K562 (cell line): ENCODE results near the gene MSI1. TPM values are rescaled to one million over a fixed set of nuclear protein-coding genes. Genes with fewer than 3 reads are reported as not detected.

Experiments used
- ARID3A ChIP-seq: IDR thresholded peaks from 2 replicates; pipeline ENCODE4 v1.6.1; 2012; ENCODE audit warnings: low read depth, low read length, improper control_type of control experiment, borderline replicate concordance
- FOXP1 ChIP-seq: sonication (generic); formaldehyde crosslinking; IDR thresholded peaks from 2 replicates; pipeline ENCODE4 v1.8.0; 2022; ENCODE audit warnings: mild to moderate bottlenecking, missing genetic modification reagents
- GTF3C2 ChIP-seq: IDR thresholded peaks from 3 replicates; pipeline ENCODE4 v1.6.1; 2011; ENCODE audit warnings: borderline replicate concordance, mild to moderate bottlenecking, moderate library complexity; ENCODE audit not compliant: insufficient read length; ENCODE audit errors: extremely low read depth
- JUND ChIP-seq, 2 experiments: IDR thresholded peaks; 2 replicates in 1 of 2; 3 replicates in 1 of 2; pipeline ENCODE4 v1.6.1; 2011; ENCODE audit warnings: borderline replicate concordance in 2 of 2, low read depth in 2 of 2, low read length in 2 of 2, improper control_type of control experiment in 1 of 2, missing biosample characterization in 1 of 2, missing genetic modification characterization in 1 of 2, missing genetic modification reagents in 1 of 2
- KDM2B ChIP-seq: fragments of 250-450 bp; sonication (Bioruptor Pico); IDR thresholded peaks from 2 replicates; pipeline ENCODE4 v1.8.0; 2021; ENCODE audit warnings: mild to moderate bottlenecking, moderate library complexity
- NR2C1 ChIP-seq, 2 experiments: fragments of 450-650 bp; IDR thresholded peaks; 2 replicates each; pipeline ENCODE4 v1.6.1; 2017; ENCODE audit warnings: mild to moderate bottlenecking in 2 of 2, antibody characterized with exemption in 1 of 2, inconsistent platforms in 1 of 2, missing compliant biosample characterization in 1 of 2, missing genetic modification characterization in 1 of 2
- RBM17 ChIP-seq: fragments of 200-400 bp; formaldehyde crosslinking; IDR thresholded peaks from 2 replicates; pipeline ENCODE4 v1.6.1; 2017; ENCODE audit warnings: low read depth, mild to moderate bottlenecking, low read length, borderline replicate concordance
- RFX7 ChIP-seq: fragments of 250-450 bp; sonication (Bioruptor Pico); IDR thresholded peaks from 2 replicates; pipeline ENCODE4 v1.5.1; 2021; ENCODE audit warnings: mild to moderate bottlenecking
- TBL1XR1 ChIP-seq, 2 experiments: IDR thresholded peaks; 2 replicates each; pipeline ENCODE4 v1.6.1; 2012; ENCODE audit warnings: improper control_type of control experiment in 2 of 2, low read length in 2 of 2, mild to moderate bottlenecking in 1 of 2
- THAP7 ChIP-seq: fragments of 250-450 bp; sonication (Bioruptor Pico); IDR thresholded peaks from 2 replicates; pipeline ENCODE4 v1.5.0; 2021
- polyA plus RNA-seq, 8 experiments: library from polyadenylated mRNA; depleted of rRNA in 4 of 8; stranded (reverse) in 5 of 8; unstranded in 3 of 8; fragments of >200 nt; fragmentation: Nextera tagmentation in 2 of 8; fragmentation: Illumina TruSeq in 1 of 8; extraction: Ambion mirVana in 2 of 8; extraction: Trizol in 1 of 8; gene quantifications; 2 replicates each; pipeline versions ENCODE4 v1.2.1 to v1.2.3, GENCODE V29; 2011 to 2014; ENCODE audit warnings: inconsistent platforms in 1 of 8, missing spikeins in 1 of 8
- total RNA-seq, 7 experiments: library from RNA; depleted of rRNA in 6 of 7; stranded (reverse); fragments of >200 nt in 6 of 7; fragmentation: Illumina TruSeq in 2 of 7; extraction: Trizol in 2 of 7; gene quantifications; 2 replicates each; pipeline versions ENCODE4 v1.2.1 to v1.2.3, GENCODE V29; 2011 to 2021; ENCODE audit warnings: low replicate concordance in 1 of 7
- TF ChIP-seq, protein P1 (sequence below): fragments of 250-450 bp; sonication (Bioruptor Pico); IDR thresholded peaks from 2 replicates; pipeline ENCODE4 v1.5.0; 2020; ENCODE audit warnings: mild to moderate bottlenecking, borderline replicate concordance
- TF ChIP-seq, protein P2 (sequence below), 2 experiments: fragments of 450-650 bp; IDR thresholded peaks; 2 replicates each; pipeline ENCODE4 v1.6.1; 2018; ENCODE audit warnings: mild to moderate bottlenecking in 2 of 2, low read depth in 1 of 2; ENCODE audit not compliant: partially characterized antibody in 2 of 2

MSI1 gene
- total and polyA plus RNA-seq, 9 of the 15 experiments (the other 6 are each of a cell fraction or from before 2014, with no cell fraction given), result 0.16 TPM; not detected in 8

GRCh38 chr12:120292661-120293531 is 76.1 kb downstream of the MSI1 start, which contains the start of gene RNU4-1 (continued):
- TF ChIP-seq, protein P1, sequence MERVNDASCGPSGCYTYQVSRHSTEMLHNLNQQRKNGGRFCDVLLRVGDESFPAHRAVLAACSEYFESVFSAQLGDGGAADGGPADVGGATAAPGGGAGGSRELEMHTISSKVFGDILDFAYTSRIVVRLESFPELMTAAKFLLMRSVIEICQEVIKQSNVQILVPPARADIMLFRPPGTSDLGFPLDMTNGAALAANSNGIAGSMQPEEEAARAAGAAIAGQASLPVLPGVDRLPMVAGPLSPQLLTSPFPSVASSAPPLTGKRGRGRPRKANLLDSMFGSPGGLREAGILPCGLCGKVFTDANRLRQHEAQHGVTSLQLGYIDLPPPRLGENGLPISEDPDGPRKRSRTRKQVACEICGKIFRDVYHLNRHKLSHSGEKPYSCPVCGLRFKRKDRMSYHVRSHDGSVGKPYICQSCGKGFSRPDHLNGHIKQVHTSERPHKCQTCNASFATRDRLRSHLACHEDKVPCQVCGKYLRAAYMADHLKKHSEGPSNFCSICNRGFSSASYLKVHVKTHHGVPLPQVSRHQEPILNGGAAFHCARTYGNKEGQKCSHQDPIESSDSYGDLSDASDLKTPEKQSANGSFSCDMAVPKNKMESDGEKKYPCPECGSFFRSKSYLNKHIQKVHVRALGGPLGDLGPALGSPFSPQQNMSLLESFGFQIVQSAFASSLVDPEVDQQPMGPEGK (CRISPR knock-in tag), result no peak
- TF ChIP-seq THAP7 (CRISPR knock-in tag), result peak; percentile 9; the same call in 1 of the 2 replicates
- no peak for TF ChIP-seq RBM17
- TF ChIP-seq KDM2B (CRISPR knock-in tag), result no peak
- TF ChIP-seq GTF3C2, result no peak
- peak; percentile 69 for TF ChIP-seq JUND (IDR thresholded peaks at IDR 0.05; ENCODE audit: borderline replicate concordance, low read depth, low read length)
- TF ChIP-seq JUND (tag; IDR thresholded peaks at IDR 0.05; ENCODE audit: borderline replicate concordance, low read depth, low read length), result peak; percentile 65; the same call in 1 of the 3 replicates
- TF ChIP-seq ARID3A, result peak; percentile 79; the same call in 1 of the 2 replicates
- TF ChIP-seq RFX7 (CRISPR knock-in tag), result peak; percentile 72; the same call in 1 of the 2 replicates
- TF ChIP-seq FOXP1 (CRISPR knock-in tag), result peak; percentile 43; the same call in 1 of the 2 replicates
- TF ChIP-seq, protein P2, sequence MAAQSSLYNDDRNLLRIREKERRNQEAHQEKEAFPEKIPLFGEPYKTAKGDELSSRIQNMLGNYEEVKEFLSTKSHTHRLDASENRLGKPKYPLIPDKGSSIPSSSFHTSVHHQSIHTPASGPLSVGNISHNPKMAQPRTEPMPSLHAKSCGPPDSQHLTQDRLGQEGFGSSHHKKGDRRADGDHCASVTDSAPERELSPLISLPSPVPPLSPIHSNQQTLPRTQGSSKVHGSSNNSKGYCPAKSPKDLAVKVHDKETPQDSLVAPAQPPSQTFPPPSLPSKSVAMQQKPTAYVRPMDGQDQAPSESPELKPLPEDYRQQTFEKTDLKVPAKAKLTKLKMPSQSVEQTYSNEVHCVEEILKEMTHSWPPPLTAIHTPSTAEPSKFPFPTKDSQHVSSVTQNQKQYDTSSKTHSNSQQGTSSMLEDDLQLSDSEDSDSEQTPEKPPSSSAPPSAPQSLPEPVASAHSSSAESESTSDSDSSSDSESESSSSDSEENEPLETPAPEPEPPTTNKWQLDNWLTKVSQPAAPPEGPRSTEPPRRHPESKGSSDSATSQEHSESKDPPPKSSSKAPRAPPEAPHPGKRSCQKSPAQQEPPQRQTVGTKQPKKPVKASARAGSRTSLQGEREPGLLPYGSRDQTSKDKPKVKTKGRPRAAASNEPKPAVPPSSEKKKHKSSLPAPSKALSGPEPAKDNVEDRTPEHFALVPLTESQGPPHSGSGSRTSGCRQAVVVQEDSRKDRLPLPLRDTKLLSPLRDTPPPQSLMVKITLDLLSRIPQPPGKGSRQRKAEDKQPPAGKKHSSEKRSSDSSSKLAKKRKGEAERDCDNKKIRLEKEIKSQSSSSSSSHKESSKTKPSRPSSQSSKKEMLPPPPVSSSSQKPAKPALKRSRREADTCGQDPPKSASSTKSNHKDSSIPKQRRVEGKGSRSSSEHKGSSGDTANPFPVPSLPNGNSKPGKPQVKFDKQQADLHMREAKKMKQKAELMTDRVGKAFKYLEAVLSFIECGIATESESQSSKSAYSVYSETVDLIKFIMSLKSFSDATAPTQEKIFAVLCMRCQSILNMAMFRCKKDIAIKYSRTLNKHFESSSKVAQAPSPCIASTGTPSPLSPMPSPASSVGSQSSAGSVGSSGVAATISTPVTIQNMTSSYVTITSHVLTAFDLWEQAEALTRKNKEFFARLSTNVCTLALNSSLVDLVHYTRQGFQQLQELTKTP (IDR thresholded peaks at IDR 0.05; ENCODE audit: low read depth in 1 of 2, partially characterized antibody in 2 of 2), result peak; percentile 88 to 95
- peak; percentile 40; the same call in 1 of the 2 replicates for TF ChIP-seq NR2C1 (IDR thresholded peaks at IDR 0.05)
- no peak for TF ChIP-seq NR2C1 (tag; IDR thresholded peaks at IDR 0.05)
- TF ChIP-seq TBL1XR1 (IDR thresholded peaks at IDR 0.05; ENCODE audit: low read length in 2 of 2), result peak in 1 of 2 experiments; percentile 74
